CD4-positive, CD25-positive, alpha-beta regulatory T cell (primary cell): ENCODE results near the gene MDM1. TPM values are rescaled to one million over a fixed set of nuclear protein-coding genes. Genes with fewer than 3 reads are reported as not detected.

Experiments used
- ATAC-seq, 2 donors: fragments of 150-1000 bp; cut with Tn5 transposase; one replicate each; pipeline ENCODE4 v1.10.0; 2021; ENCODE audit warnings: low read depth in 2 of 2, moderate number of reproducible peaks in 2 of 2, moderate library complexity in 1 of 2
- DNase-seq, 3 donors: peaks; one replicate each; pipeline versions ENCODE4 v3.0.0 to v3.0.0-alpha.2; 2012 to 2022; ENCODE audit warnings: mixed read lengths in 1 of 3
- H3K27ac ChIP-seq: one replicate; pipeline ENCODE4 v1.7.0; 2013; ENCODE audit warnings: mild to moderate bottlenecking, low read length; ENCODE audit not compliant: insufficient read depth, poor library complexity, severe bottlenecking
- H3K27me3 ChIP-seq: one replicate; pipeline ENCODE4 v1.7.0; 2013; ENCODE audit warnings: low read length; ENCODE audit not compliant: control insufficient read depth, insufficient read depth
- H3K36me3 ChIP-seq: one replicate; pipeline ENCODE4 v1.7.0; 2013; ENCODE audit warnings: mild to moderate bottlenecking, low read length, moderate library complexity; ENCODE audit not compliant: control insufficient read depth, insufficient read depth
- H3K4me1 ChIP-seq: 2 replicates; pipeline ENCODE4 v1.7.0; 2013; ENCODE audit warnings: mild to moderate bottlenecking, low read length; ENCODE audit not compliant: insufficient read depth, control insufficient read depth, poor library complexity, severe bottlenecking
- H3K4me3 ChIP-seq: one replicate; pipeline ENCODE4 v1.7.0; 2013; ENCODE audit warnings: low read depth, mild to moderate bottlenecking, low read length, moderate library complexity
- H3K9me3 ChIP-seq, 2 experiments: 1 replicate in 1 of 2; 2 replicates in 1 of 2; pipeline ENCODE4 v1.7.0; 2013; ENCODE audit warnings: low read length in 2 of 2, mild to moderate bottlenecking in 1 of 2, moderate library complexity in 1 of 2; ENCODE audit not compliant: control insufficient read depth in 2 of 2
- H3K27ac Mint-ChIP-seq, 3 donors: one replicate each; pipeline ENCODE4 v1.8.0; 2020 to 2022; ENCODE audit warnings: mild to moderate bottlenecking in 3 of 3, mixed read lengths in 3 of 3, moderate library complexity in 2 of 3
- H3K27me3 Mint-ChIP-seq: one replicate; pipeline ENCODE4 v1.8.0; 2022; ENCODE audit warnings: mild to moderate bottlenecking, mixed read lengths
- H3K36me3 Mint-ChIP-seq: one replicate; pipeline ENCODE4 v1.8.0; 2020; ENCODE audit warnings: mixed read lengths
- H3K4me1 Mint-ChIP-seq, 4 donors: one replicate each; pipeline ENCODE4 v1.8.0; 2020 to 2022; ENCODE audit warnings: mixed read lengths in 4 of 4, mild to moderate bottlenecking in 1 of 4
- H3K4me3 Mint-ChIP-seq, 4 donors: one replicate each; pipeline ENCODE4 v1.8.0; 2020 to 2022; ENCODE audit warnings: mild to moderate bottlenecking in 4 of 4, mixed read lengths in 4 of 4, moderate library complexity in 3 of 4
- H3K9me3 Mint-ChIP-seq, 7 donors: one replicate each; pipeline ENCODE4 v1.8.0; 2020 to 2022; ENCODE audit warnings: mixed read lengths in 7 of 7, mild to moderate bottlenecking in 3 of 7, moderate library complexity in 2 of 7
- polyA plus RNA-seq, 4 donors: library from polyadenylated mRNA; unstranded; fragments of 300-500 nt; fragmentation: Illumina TruSeq; gene quantifications; one replicate each; pipeline ENCODE4 v1.2.3, GENCODE V29; 2021
- total RNA-seq: library from RNA; stranded (reverse); gene quantifications from one replicate; pipeline ENCODE4 v1.2.3, GENCODE V29; 2022

Gene MDM1
- total and polyA plus RNA-seq, 5 donors from 2014 or later: 13.4 to 21.2 (median 16.4) TPM

GRCh38 chr12:68327896-68328295 is 4.3 kb downstream of the MDM1 start:
- Histone ChIP-seq H3K4me1 (peaks cover 19% of the 10 kb centered on the region), H3K9me3 (no peaks in the 10 kb centered on the region), H3K27ac (no peak overlapping the region), H3K36me3 (peaks cover 37% of the 10 kb centered on the region), H3K27me3 (no peaks in the 10 kb centered on the region), H3K4me3 (no peak overlapping the region)
- Mint-ChIP-seq H3K9me3 (no peaks in the 10 kb centered on the region), H3K27me3 (no peaks in the 10 kb centered on the region), H3K4me1 (peaks cover 30 to 52% (median 40%) of the 10 kb centered on the region in 4 donors), H3K27ac (no peak overlapping the region), H3K4me3 (peak overlapping the region in 1 of 4 donors; percentile 33), H3K36me3 (peaks cover 25% of the 10 kb centered on the region)
- ATAC-seq (no peak), DNase-seq (no peak)

GRCh38 chr12:68326716-68327115 is 5.4 kb downstream of the MDM1 start:
- H3K36me3 ChIP-seq: peaks cover 40% of the 10 kb centered on the region
- H3K4me1 ChIP-seq: peaks cover 12% of the 10 kb centered on the region
- peaks cover 32% of the 10 kb centered on the region for H3K36me3 Mint-ChIP-seq
- H3K4me3 Mint-ChIP-seq: no peak overlapping the region
- no peak overlapping the region for H3K4me3 ChIP-seq
- no peaks in the 10 kb centered on the region for H3K27me3 Mint-ChIP-seq
- ATAC-seq (no peak), DNase-seq (no peak)
- no peaks in the 10 kb centered on the region for H3K9me3 ChIP-seq
- H3K4me1 Mint-ChIP-seq: peaks cover 24 to 40% (median 32%) of the 10 kb centered on the region in 4 donors
- H3K27ac ChIP-seq: no peak overlapping the region
- H3K9me3 Mint-ChIP-seq: no peaks in the 10 kb centered on the region
- no peak overlapping the region for H3K27ac Mint-ChIP-seq
- H3K27me3 ChIP-seq: no peaks in the 10 kb centered on the region

DNA sequence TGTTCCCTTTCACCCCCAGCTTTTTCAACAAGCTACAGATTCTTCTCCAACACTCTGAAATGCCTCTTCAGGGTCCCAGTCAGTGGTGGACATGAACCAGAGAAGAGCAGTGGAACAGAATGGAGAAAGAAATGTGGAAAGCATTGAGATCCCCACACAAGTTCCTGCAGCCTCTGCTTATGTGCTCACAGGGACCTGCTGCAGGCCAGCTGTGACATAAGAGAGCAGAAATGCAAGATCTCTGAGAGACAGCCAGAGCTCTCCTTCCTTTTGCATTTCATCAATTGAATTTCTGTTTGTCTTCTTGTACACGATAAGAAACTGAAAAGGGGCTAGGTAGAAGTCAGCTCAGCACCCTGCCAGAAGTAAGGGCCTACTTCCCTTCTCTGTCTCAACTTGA is 6.2 kb downstream of the MDM1 start:
- Mint-ChIP-seq H3K4me3 (no peak overlapping the region), H3K36me3 (peaks cover 32% of the 10 kb centered on the region), H3K9me3 (no peaks in the 10 kb centered on the region), H3K27ac (peak overlapping the region in 1 of 3 donors; percentile 6), H3K27me3 (no peaks in the 10 kb centered on the region), H3K4me1 (peaks cover 16 to 33% (median 26%) of the 10 kb centered on the region in 4 donors)
- no peak for DNase-seq
- H3K27me3 ChIP-seq: no peaks in the 10 kb centered on the region
- H3K27ac ChIP-seq: no peak overlapping the region
- no peaks in the 10 kb centered on the region for H3K9me3 ChIP-seq
- no peak overlapping the region for H3K4me3 ChIP-seq
- peaks cover 42% of the 10 kb centered on the region for H3K36me3 ChIP-seq
- no peak for ATAC-seq
- H3K4me1 ChIP-seq: peaks cover 5% of the 10 kb centered on the region

DNA sequence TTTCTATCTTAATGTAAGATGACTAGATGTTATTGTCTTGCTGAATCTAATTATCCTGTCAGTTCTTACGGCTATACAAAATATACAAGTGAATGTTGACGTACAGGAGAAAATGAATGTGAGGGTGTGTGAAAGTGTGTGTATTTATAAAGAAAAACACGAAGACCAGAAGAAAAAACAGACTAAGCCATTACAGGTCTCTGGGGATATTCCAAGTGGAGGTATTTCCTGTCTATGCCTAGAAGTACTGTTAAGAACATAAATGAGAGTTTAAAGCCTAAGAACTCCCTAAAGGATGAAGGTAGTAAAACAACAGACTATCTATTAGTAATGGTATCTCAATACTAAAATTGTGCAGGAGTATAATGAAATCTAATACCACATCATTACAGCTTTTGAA is 7.6 kb downstream of the MDM1 start:
- H3K36me3 ChIP-seq: peaks cover 42% of the 10 kb centered on the region
- H3K27me3 Mint-ChIP-seq: no peaks in the 10 kb centered on the region
- no peaks in the 10 kb centered on the region for H3K9me3 ChIP-seq
- no peaks in the 10 kb centered on the region for H3K9me3 Mint-ChIP-seq
- DNase-seq (no peak), ATAC-seq (no peak)
- no peak overlapping the region for H3K4me3 ChIP-seq
- no peak overlapping the region for H3K27ac Mint-ChIP-seq
- no peaks in the 10 kb centered on the region for H3K4me1 ChIP-seq
- H3K27me3 ChIP-seq: no peaks in the 10 kb centered on the region
- peaks cover 16 to 26% (median 22%) of the 10 kb centered on the region in 4 donors for H3K4me1 Mint-ChIP-seq
- no peak overlapping the region for H3K4me3 Mint-ChIP-seq
- H3K27ac ChIP-seq: no peak overlapping the region
- peaks cover 32% of the 10 kb centered on the region for H3K36me3 Mint-ChIP-seq

GRCh38 chr12:68321140-68321539 is 11.0 kb downstream of the MDM1 start:
- Histone ChIP-seq H3K4me1 (no peaks in the 10 kb centered on the region), H3K9me3 (no peaks in the 10 kb centered on the region), H3K27ac (no peak overlapping the region), H3K36me3 (peaks cover 21% of the 10 kb centered on the region), H3K27me3 (no peaks in the 10 kb centered on the region), H3K4me3 (no peak overlapping the region)
- H3K4me1 Mint-ChIP-seq: peaks cover 1 to 11% (median 6%) of the 10 kb centered on the region in 4 donors
- no peaks in the 10 kb centered on the region for H3K27me3 Mint-ChIP-seq
- DNase-seq (no peak), ATAC-seq (no peak)
- H3K27ac Mint-ChIP-seq: no peak overlapping the region
- H3K4me3 Mint-ChIP-seq: no peak overlapping the region
- H3K9me3 Mint-ChIP-seq: no peaks in the 10 kb centered on the region
- peaks cover 23% of the 10 kb centered on the region for H3K36me3 Mint-ChIP-seq

- H3K4me1 Mint-ChIP-seq: peaks cover 0 to 5% (median 2%) of the 10 kb centered on the region in 4 donors
- ATAC-seq (no peak), DNase-seq (no peak)
- Histone ChIP-seq H3K4me3 (no peak overlapping the region), H3K27me3 (no peaks in the 10 kb centered on the region), H3K9me3 (no peaks in the 10 kb centered on the region), H3K4me1 (no peaks in the 10 kb centered on the region), H3K27ac (no peak overlapping the region), H3K36me3 (peaks cover 18% of the 10 kb centered on the region)
- no peaks in the 10 kb centered on the region for H3K9me3 Mint-ChIP-seq
- no peak overlapping the region for H3K4me3 Mint-ChIP-seq
- peaks cover 22% of the 10 kb centered on the region for H3K36me3 Mint-ChIP-seq
- no peaks in the 10 kb centered on the region for H3K27me3 Mint-ChIP-seq
- no peak overlapping the region for H3K27ac Mint-ChIP-seq
These were observed 12.1 kb downstream of the MDM1 start for GRCh38 chr12:68319988-68320623.

DNA sequence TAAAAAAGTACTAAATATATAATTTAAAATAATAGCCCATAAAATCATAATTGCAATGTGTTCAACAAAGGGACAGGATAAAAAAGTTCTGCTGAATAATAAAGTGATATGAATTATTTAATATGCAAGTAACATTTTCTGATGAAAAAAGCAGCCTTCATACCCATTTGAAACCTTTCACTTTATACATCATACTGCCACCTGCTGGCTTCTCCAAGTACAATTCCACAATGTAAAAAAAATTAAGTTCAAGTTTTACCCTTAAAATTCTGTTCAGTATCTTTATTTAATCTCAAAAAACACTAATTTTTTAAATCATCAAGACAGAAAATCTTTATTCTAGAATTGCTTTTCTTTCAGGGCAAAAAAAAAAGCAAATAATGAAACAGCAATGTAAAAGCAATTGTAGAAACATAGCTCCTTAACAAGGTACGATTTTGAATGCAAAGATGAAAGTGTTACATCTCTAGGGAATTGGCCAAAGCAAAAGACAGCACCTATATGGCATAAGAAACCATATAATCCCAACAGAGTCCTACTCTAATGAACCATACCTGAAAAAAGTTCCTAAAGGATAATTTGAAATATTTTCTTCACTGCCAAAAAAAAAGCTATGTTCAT is 15.0 kb downstream of the MDM1 start:
- H3K9me3 Mint-ChIP-seq: no peaks in the 10 kb centered on the region
- Histone ChIP-seq H3K27me3 (no peaks in the 10 kb centered on the region), H3K4me1 (no peaks in the 10 kb centered on the region), H3K9me3 (no peaks in the 10 kb centered on the region), H3K36me3 (peaks cover 28% of the 10 kb centered on the region), H3K4me3 (no peak overlapping the region), H3K27ac (no peak overlapping the region)
- peaks cover 0 to 5% (median 2%) of the 10 kb centered on the region in 4 donors for H3K4me1 Mint-ChIP-seq
- H3K36me3 Mint-ChIP-seq: peaks cover 17% of the 10 kb centered on the region
- H3K4me3 Mint-ChIP-seq: no peak overlapping the region
- H3K27ac Mint-ChIP-seq: no peak overlapping the region
- ATAC-seq (no peak), DNase-seq (peak; percentile 17 to 75 (median 60))
- no peaks in the 10 kb centered on the region for H3K27me3 Mint-ChIP-seq

DNA sequence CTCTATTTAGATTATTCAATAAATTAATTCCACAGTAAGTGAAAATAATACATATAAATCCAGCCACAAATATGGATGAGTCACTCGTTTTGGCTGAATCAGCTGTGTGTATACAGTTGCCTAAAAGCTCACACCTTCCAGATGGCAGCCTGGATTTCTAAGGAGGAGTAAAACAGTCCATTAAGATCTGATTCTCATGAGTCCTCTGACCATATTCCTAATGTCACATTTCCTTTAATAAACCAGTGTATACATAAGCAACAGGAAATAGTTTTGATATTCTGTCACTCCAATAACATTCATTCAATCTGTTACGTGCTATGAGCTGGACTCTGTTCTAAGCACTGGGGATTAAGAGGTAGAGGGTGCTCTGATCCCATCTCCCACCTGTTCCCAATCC is 21.8 kb downstream of the MDM1 start:
- H3K4me3 ChIP-seq: no peak overlapping the region
- no peaks in the 10 kb centered on the region for H3K27me3 ChIP-seq
- H3K27ac Mint-ChIP-seq: no peak overlapping the region
- no peaks in the 10 kb centered on the region for H3K9me3 Mint-ChIP-seq
- no peaks in the 10 kb centered on the region for H3K27me3 Mint-ChIP-seq
- peaks cover 41% of the 10 kb centered on the region for H3K36me3 Mint-ChIP-seq
- no peaks in the 10 kb centered on the region for H3K4me1 ChIP-seq
- H3K4me3 Mint-ChIP-seq: no peak overlapping the region
- no peak for DNase-seq
- no peak for ATAC-seq
- H3K36me3 ChIP-seq: peaks cover 50% of the 10 kb centered on the region
- H3K27ac ChIP-seq: no peak overlapping the region
- H3K9me3 ChIP-seq: no peaks in the 10 kb centered on the region
- H3K4me1 Mint-ChIP-seq: peaks cover 9 to 18% (median 12%) of the 10 kb centered on the region in 4 donors
